ENCODE measurements around the gene ADCY3.
"Not testable (repeated sequence)": the region's sequence is repeated elsewhere in the genome, so short reads cannot be mapped to it uniquely, and the experiment has no call there.

The ADCY3 gene

GRCh38 chr2:24844023-24844685 lies 75.9 kb downstream of the ADCY3 start:
- no peak for DNase-seq (ENCODE audit: low spot score)

GRCh38 chr2:24843330-24843860 lies 76.6 kb downstream of the ADCY3 start:
- DNase-seq (ENCODE audit: low spot score), result no peak

GRCh38 chr2:24842081-24843050 lies 77.7 kb downstream of the ADCY3 start:
- no peak for DNase-seq (ENCODE audit: low spot score)

- DNase-seq (ENCODE audit: low spot score), result no peak
Measured at GRCh38 chr2:24840962-24841945, 78.8 kb downstream of the ADCY3 start.

- no peak for DNase-seq (ENCODE audit: low spot score)
Measured at GRCh38 chr2:24840164-24840869, 79.7 kb downstream of the ADCY3 start.

GRCh38 chr2:24839729-24840128 lies 80.3 kb downstream of the ADCY3 start:
- no peak for DNase-seq (ENCODE audit: low spot score)

GRCh38 chr2:24838541-24838940 lies 81.5 kb downstream of the ADCY3 start:
- no peak for DNase-seq (ENCODE audit: low spot score)

GRCh38 chr2:24837996-24838513 lies 82.0 kb downstream of the ADCY3 start:
- DNase-seq (ENCODE audit: low spot score), result no peak

- DNase-seq (ENCODE audit: low spot score), result no peak
Measured at GRCh38 chr2:24836706-24837105, 83.3 kb downstream of the ADCY3 start.

GRCh38 chr2:24836206-24836605 lies 83.8 kb downstream of the ADCY3 start:
- DNase-seq (ENCODE audit: low spot score), result no peak

GRCh38 chr2:24835411-24835810 lies 84.6 kb downstream of the ADCY3 start:
- not testable (repeated sequence) for DNase-seq (ENCODE audit: low spot score)

- no peak for DNase-seq (ENCODE audit: low spot score)
Measured at GRCh38 chr2:24834733-24835395, 85.2 kb downstream of the ADCY3 start.

GRCh38 chr2:24833821-24834732 lies 86.0 kb downstream of the ADCY3 start:
- peak; percentile 4 for DNase-seq (ENCODE audit: low spot score)

- DNase-seq (ENCODE audit: low spot score), result peak; percentile 38
Measured at GRCh38 chr2:24832931-24833701, 86.9 kb downstream of the ADCY3 start.

GRCh38 chr2:24832521-24832920 lies 87.5 kb downstream of the ADCY3 start:
- no peak for DNase-seq (ENCODE audit: low spot score)

GRCh38 chr2:24832073-24832461 lies 88.0 kb downstream of the ADCY3 start:
- peak; percentile 65 for DNase-seq (ENCODE audit: low spot score)

GRCh38 chr2:24831221-24832072 lies 88.6 kb downstream of the ADCY3 start:
- DNase-seq (ENCODE audit: low spot score), result no peak
